ENCODE data around the gene SPAG5. TPM values are rescaled to one million over a fixed set of nuclear protein-coding genes. Genes with fewer than 3 reads are reported as not detected.

The SPAG5 gene
- total RNA-seq, 1 donor from 2014 or later, result 1.0 TPM

- no peak for DNase-seq
- Histone ChIP-seq H3K4me1 (peaks cover 70% of the 10 kb centered on the region), H3K27me3 (ENCODE audit: low read depth) (no peaks in the 10 kb centered on the region), H3K36me3 (peaks cover 11% of the 10 kb centered on the region), H3K4me3 (peak overlapping the region; percentile 56), H3K9me3 (replicated peaks) (no peaks in the 10 kb centered on the region), H3K27ac (replicated peaks) (peak overlapping the region; percentile 78)
- intact Hi-C loops (cut with micrococcal nuclease), result no loop called here
- TF ChIP-seq, protein P1, sequence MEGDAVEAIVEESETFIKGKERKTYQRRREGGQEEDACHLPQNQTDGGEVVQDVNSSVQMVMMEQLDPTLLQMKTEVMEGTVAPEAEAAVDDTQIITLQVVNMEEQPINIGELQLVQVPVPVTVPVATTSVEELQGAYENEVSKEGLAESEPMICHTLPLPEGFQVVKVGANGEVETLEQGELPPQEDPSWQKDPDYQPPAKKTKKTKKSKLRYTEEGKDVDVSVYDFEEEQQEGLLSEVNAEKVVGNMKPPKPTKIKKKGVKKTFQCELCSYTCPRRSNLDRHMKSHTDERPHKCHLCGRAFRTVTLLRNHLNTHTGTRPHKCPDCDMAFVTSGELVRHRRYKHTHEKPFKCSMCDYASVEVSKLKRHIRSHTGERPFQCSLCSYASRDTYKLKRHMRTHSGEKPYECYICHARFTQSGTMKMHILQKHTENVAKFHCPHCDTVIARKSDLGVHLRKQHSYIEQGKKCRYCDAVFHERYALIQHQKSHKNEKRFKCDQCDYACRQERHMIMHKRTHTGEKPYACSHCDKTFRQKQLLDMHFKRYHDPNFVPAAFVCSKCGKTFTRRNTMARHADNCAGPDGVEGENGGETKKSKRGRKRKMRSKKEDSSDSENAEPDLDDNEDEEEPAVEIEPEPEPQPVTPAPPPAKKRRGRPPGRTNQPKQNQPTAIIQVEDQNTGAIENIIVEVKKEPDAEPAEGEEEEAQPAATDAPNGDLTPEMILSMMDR (IDR thresholded peaks at IDR 0.05; ENCODE audit: borderline replicate concordance), result peak; percentile 30
Observed at GRCh38 chr17:28574526-28574925, 24.3 kb downstream of the SPAG5 start.

- peak overlapping the region; percentile 56 for H3K4me3 ChIP-seq
- peaks cover 70% of the 10 kb centered on the region for H3K4me1 ChIP-seq
- H3K9me3 ChIP-seq (replicated peaks), result no peaks in the 10 kb centered on the region
- H3K36me3 ChIP-seq, result peaks cover 11% of the 10 kb centered on the region
- no peaks in the 10 kb centered on the region for H3K27me3 ChIP-seq (ENCODE audit: low read depth)
- H3K27ac ChIP-seq (replicated peaks), result peak overlapping the region; percentile 78
- DNase-seq, result no peak
- intact Hi-C loops (cut with micrococcal nuclease), result no loop called here
- TF ChIP-seq, protein P1 (IDR thresholded peaks at IDR 0.05; ENCODE audit: borderline replicate concordance), result no peak
Observed at GRCh38 chr17:28573966-28574480, 24.8 kb downstream of the SPAG5 start.

DNA sequence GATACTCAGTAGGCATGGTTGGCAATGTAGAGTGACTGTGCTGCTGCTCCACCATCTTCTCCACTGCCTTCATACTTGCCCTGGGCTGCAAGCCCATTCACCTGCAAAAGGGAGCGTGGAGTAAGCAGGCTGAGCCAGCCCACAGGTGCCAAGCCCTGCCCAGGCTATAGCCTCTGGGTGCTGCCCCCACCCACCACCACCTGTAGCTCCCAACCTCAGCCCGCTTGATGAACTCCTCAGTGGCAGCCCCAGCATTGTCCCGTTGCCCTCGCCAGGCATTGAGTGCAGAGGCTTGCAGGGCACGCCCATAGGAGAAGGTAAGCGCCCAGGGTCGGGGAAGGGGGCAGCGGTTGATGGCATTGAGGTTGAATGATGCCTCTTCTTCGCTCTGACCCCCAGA is 25.3 kb downstream of the SPAG5 start:
- TF ChIP-seq, protein P1 (IDR thresholded peaks at IDR 0.05; ENCODE audit: borderline replicate concordance), result no peak
- no peaks in the 10 kb centered on the region for H3K27me3 ChIP-seq (ENCODE audit: low read depth)
- H3K9me3 ChIP-seq (replicated peaks), result no peaks in the 10 kb centered on the region
- H3K4me3 ChIP-seq, result no peak overlapping the region
- peaks cover 70% of the 10 kb centered on the region for H3K4me1 ChIP-seq
- no peak overlapping the region for H3K27ac ChIP-seq (replicated peaks)
- peaks cover 11% of the 10 kb centered on the region for H3K36me3 ChIP-seq
- intact Hi-C loops (cut with micrococcal nuclease), result no loop called here
- no peak for DNase-seq

- no peak overlapping the region for H3K27ac ChIP-seq (replicated peaks)
- DNase-seq, result no peak
- no peaks in the 10 kb centered on the region for H3K27me3 ChIP-seq (ENCODE audit: low read depth)
- peaks cover 11% of the 10 kb centered on the region for H3K36me3 ChIP-seq
- H3K4me1 ChIP-seq, result peaks cover 70% of the 10 kb centered on the region
- intact Hi-C loops (cut with micrococcal nuclease), result no loop called here
- TF ChIP-seq, protein P1 (IDR thresholded peaks at IDR 0.05; ENCODE audit: borderline replicate concordance), result no peak
- H3K4me3 ChIP-seq, result no peak overlapping the region
- H3K9me3 ChIP-seq (replicated peaks), result no peaks in the 10 kb centered on the region
Observed at GRCh38 chr17:28573040-28573380, 25.8 kb downstream of the SPAG5 start.

GRCh38 chr17:28572259-28573039 is 26.4 kb downstream of the SPAG5 start:
- peaks cover 11% of the 10 kb centered on the region for H3K36me3 ChIP-seq
- DNase-seq, result no peak
- peaks cover 70% of the 10 kb centered on the region for H3K4me1 ChIP-seq
- peak overlapping the region; percentile 84 for H3K27ac ChIP-seq (replicated peaks)
- H3K4me3 ChIP-seq, result peak overlapping the region; percentile 93
- H3K27me3 ChIP-seq (ENCODE audit: low read depth), result no peaks in the 10 kb centered on the region
- intact Hi-C loops (cut with micrococcal nuclease), result no loop called here
- TF ChIP-seq, protein P1 (IDR thresholded peaks at IDR 0.05; ENCODE audit: borderline replicate concordance), result no peak
- no peaks in the 10 kb centered on the region for H3K9me3 ChIP-seq (replicated peaks)
